ENCODE results near the gene SNX9. TPM values are rescaled to one million over a fixed set of nuclear protein-coding genes. Genes with fewer than 3 reads are reported as not detected.

Gene SNX9
- total and polyA plus RNA-seq, 4 donors = 19.3 to 27.6 (median 23.3) TPM

DNA sequence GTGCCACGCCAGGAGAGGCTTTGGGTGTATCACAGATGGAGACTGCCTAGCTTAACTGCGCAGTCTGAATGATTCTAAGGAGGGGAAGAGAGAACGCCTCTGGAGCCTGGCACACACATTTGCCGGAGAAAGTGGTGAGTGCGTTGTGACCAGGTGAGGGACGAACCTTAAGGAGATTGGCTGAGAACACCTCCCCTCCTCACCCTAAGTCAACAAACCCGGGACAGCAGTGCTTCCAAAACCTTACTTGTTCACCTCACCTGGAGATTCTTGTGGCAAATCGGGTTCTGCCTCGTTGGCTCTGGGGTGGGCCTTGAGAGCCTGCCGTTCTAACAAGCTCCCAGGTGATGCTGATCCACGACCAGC is 168.0 kb downstream of the SNX9 start:
- Histone ChIP-seq H3K27me3 (ENCODE audit: control insufficient read depth, insufficient read depth, low read length) (peaks cover 2% of the 10 kb centered on the region), H3K4me3 (ENCODE audit: low read depth, low read length) (no peak overlapping the region), H3K36me3 (ENCODE audit: control insufficient read depth, insufficient read depth, low read length) (peaks cover 6% of the 10 kb centered on the region), H3K4me1 (ENCODE audit: control insufficient read depth, insufficient read depth, low read length) (peaks cover 37% of the 10 kb centered on the region), H3K27ac (ENCODE audit: low read depth, low read length) (no peak overlapping the region), H3K9me3 (ENCODE audit: control insufficient read depth, insufficient read depth, low read length) (no peaks in the 10 kb centered on the region)
- WGBS (ENCODE audit: insufficient coverage) = 93% methylated on average over 9 of the region's 11 CpGs
- no peak for DNase-seq (ENCODE audit: low read depth in 4 of 6, low spot score in 6 of 6)

DNA sequence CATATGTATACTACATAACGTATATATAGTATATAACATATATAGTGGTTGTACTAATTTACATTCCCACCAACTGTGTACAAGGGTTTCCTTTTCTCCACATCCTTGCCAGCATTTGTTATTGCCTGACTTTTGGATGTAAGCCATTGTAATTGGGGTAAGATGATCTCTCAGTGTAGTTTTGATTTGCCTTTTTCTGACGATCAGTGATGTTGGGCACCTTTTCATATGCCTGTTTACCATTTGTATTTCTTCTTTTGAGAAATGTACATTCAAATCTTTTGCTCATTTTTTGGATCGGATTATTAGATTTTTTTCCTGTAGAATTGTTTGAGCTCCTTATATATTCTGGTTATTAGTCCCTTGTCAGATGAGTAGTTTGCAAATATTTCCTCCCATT is 170.0 kb downstream of the SNX9 start:
- Histone ChIP-seq H3K27ac (ENCODE audit: low read depth, low read length) (no peak overlapping the region), H3K9me3 (ENCODE audit: control insufficient read depth, insufficient read depth, low read length) (no peaks in the 10 kb centered on the region), H3K27me3 (ENCODE audit: control insufficient read depth, insufficient read depth, low read length) (peaks cover 2% of the 10 kb centered on the region), H3K36me3 (ENCODE audit: control insufficient read depth, insufficient read depth, low read length) (peaks cover 2% of the 10 kb centered on the region), H3K4me3 (ENCODE audit: low read depth, low read length) (no peak overlapping the region), H3K4me1 (ENCODE audit: control insufficient read depth, insufficient read depth, low read length) (peaks cover 39% of the 10 kb centered on the region)
- no CpG with 5 or more reads among the region's 3 CpGs for WGBS (ENCODE audit: insufficient coverage)
- no peak for DNase-seq (ENCODE audit: low read depth in 4 of 6, low spot score in 6 of 6)

DNA sequence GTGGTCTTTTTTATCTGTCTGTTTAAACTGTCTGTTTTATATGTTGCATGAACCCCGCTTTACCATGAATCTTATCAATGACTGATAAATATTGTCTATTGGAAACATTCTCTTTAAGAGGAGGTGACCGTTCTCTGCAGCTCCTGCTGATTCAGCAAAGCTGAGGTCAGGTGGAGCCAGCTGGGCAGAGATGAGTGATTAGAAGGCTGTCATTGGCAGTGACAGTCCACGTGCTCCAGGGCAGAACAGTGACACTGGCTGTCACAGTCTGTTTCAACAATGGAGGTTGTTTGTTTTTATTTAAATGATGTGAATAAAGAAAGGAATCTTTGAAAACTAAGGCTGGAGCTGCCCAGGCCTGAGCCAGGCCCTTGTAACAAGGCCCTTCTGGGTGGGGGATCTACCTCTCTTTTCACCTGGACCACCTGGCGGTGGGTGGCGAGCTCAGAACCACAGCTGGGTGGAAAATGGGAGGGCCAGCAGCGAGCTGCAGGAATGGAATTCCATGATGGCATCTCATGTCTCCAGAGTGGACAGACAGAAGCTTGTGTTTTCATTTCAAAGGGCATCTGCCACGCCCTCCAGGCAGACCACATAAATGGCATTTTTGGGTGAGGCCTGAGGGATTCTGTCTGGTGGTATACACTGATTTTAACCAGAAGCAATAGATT is 171.2 kb downstream of the SNX9 start:
- Histone ChIP-seq H3K4me3 (ENCODE audit: low read depth, low read length) (no peak overlapping the region), H3K9me3 (ENCODE audit: control insufficient read depth, insufficient read depth, low read length) (no peaks in the 10 kb centered on the region), H3K4me1 (ENCODE audit: control insufficient read depth, insufficient read depth, low read length) (peaks cover 40% of the 10 kb centered on the region), H3K27ac (ENCODE audit: low read depth, low read length) (no peak overlapping the region), H3K27me3 (ENCODE audit: control insufficient read depth, insufficient read depth, low read length) (peaks cover 2% of the 10 kb centered on the region), H3K36me3 (ENCODE audit: control insufficient read depth, insufficient read depth, low read length) (peaks cover 2% of the 10 kb centered on the region)
- 87% methylated on average over 6 of the region's 7 CpGs for WGBS (ENCODE audit: insufficient coverage)
- DNase-seq (ENCODE audit: low read depth in 4 of 6, low spot score in 6 of 6) = no peak

Small RNA genes within 50 kb of the gene (small RNA-seq; reads per million reads assigned to genes)
- gene HSPE1P26 (ENCODE audit: low replicate concordance) = not detected
- not detected for gene RNU6-786P (ENCODE audit: low replicate concordance)

Other genes with a start within 250 kb of the SNX9 start
- gene SYNJ2, start 158.6 kb downstream of the SNX9 start, total RNA-seq = 10 to 100 TPM; 11.0 to 15.8 TPM
- 1 to 10 TPM; 6.3 to 7.9 TPM for gene SYNJ2, start 158.6 kb downstream of the SNX9 start, polyA plus RNA-seq (ENCODE audit: insufficient read length in 2 of 2)

All from spinal cord (tissue), 10 donors.